Natural killer cell (primary cell): Measurements from ENCODE around the gene PA2G4. TPM values are rescaled to one million over a fixed set of nuclear protein-coding genes. Genes with fewer than 3 reads are reported as not detected.

Experiments
- ATAC-seq, 3 donors: fragments of 150-1000 bp in 2 of 3; fragments of 200-7000 bp in 1 of 3; cut with Tn5 transposase; 1 replicate in 1 of 3; 2 replicates in 2 of 3; pipeline ENCODE4 v1.10.0; 2021; ENCODE audit warnings: mild to moderate bottlenecking in 2 of 3, moderate library complexity in 2 of 3
- DNase-seq, 2 donors: peaks; one replicate each; pipeline versions ENCODE4 v3.0.0 to v3.0.0-alpha.2; 2013 to 2021; ENCODE audit warnings: mixed read lengths in 1 of 2
- H3K27ac ChIP-seq: one replicate; pipeline ENCODE4 v1.5.1; 2013; ENCODE audit warnings: mild to moderate bottlenecking, low read length
- H3K27me3 ChIP-seq: one replicate; pipeline ENCODE4 v1.6.1; 2013; ENCODE audit warnings: low read length; ENCODE audit not compliant: control insufficient read depth, insufficient read depth
- H3K36me3 ChIP-seq: one replicate; pipeline ENCODE4 v1.6.1; 2013; ENCODE audit warnings: low read length; ENCODE audit not compliant: control insufficient read depth, insufficient read depth
- H3K4me1 ChIP-seq: one replicate; pipeline ENCODE4 v1.6.1; 2013; ENCODE audit warnings: low read length; ENCODE audit not compliant: control insufficient read depth, insufficient read depth
- H3K4me3 ChIP-seq: one replicate; pipeline ENCODE4 v1.5.1; 2013; ENCODE audit warnings: low read length
- H3K9me3 ChIP-seq: one replicate; pipeline ENCODE4 v1.6.1; 2013; ENCODE audit warnings: low read length; ENCODE audit not compliant: control insufficient read depth, insufficient read depth
- H3K27ac Mint-ChIP-seq, 2 donors: one replicate each; pipeline ENCODE4 v1.8.0; 2022; ENCODE audit warnings: mild to moderate bottlenecking in 2 of 2, mixed read lengths in 2 of 2, moderate library complexity in 1 of 2
- H3K27me3 Mint-ChIP-seq, 2 donors: one replicate each; pipeline ENCODE4 v1.8.0; 2022; ENCODE audit warnings: low read depth in 2 of 2, mixed read lengths in 2 of 2
- H3K36me3 Mint-ChIP-seq: one replicate; pipeline ENCODE4 v1.8.0; 2022; ENCODE audit warnings: mixed read lengths
- H3K4me1 Mint-ChIP-seq, 2 donors: one replicate each; pipeline ENCODE4 v1.8.0; 2022; ENCODE audit warnings: mixed read lengths in 2 of 2
- H3K4me3 Mint-ChIP-seq: one replicate; pipeline ENCODE4 v1.8.0; 2022; ENCODE audit warnings: mild to moderate bottlenecking, moderate library complexity, mixed read lengths
- H3K9me3 Mint-ChIP-seq, 2 donors: one replicate each; pipeline ENCODE4 v1.8.0; 2022; ENCODE audit warnings: mixed read lengths in 2 of 2
- CTCF ChIP-seq: fragments of 200-600 bp; IDR thresholded peaks from one replicate; pipeline ENCODE4 v1.8.0; 2022; ENCODE audit warnings: antibody characterized with exemption
- WGBS: methylation state at CpG from one replicate; pipeline ENCODE4 v1.1.7; 2013; ENCODE audit warnings: missing lambda C conversion rate; ENCODE audit not compliant: insufficient coverage; 5-methylcytosine and 5-hydroxymethylcytosine counted together
- intact Hi-C: fragments of 100-400 bp; cut with micrococcal nuclease; formaldehyde crosslinking; loops from one replicate; pipeline ENCODE4 v1.14.2; 2022
- total RNA-seq, 4 donors: library from RNA; stranded (reverse); fragments of 120-200 nt in 1 of 4; gene quantifications; one replicate each; pipeline versions ENCODE4 v1.2.3 to v1.2.4, GENCODE V29; 2013 to 2022

PA2G4 gene
- total RNA-seq, 3 donors from 2014 or later (not counting 1 experiment from before 2014, with no cell fraction given), result 78.5 to 86.4 (median 79.7) TPM

DNA sequence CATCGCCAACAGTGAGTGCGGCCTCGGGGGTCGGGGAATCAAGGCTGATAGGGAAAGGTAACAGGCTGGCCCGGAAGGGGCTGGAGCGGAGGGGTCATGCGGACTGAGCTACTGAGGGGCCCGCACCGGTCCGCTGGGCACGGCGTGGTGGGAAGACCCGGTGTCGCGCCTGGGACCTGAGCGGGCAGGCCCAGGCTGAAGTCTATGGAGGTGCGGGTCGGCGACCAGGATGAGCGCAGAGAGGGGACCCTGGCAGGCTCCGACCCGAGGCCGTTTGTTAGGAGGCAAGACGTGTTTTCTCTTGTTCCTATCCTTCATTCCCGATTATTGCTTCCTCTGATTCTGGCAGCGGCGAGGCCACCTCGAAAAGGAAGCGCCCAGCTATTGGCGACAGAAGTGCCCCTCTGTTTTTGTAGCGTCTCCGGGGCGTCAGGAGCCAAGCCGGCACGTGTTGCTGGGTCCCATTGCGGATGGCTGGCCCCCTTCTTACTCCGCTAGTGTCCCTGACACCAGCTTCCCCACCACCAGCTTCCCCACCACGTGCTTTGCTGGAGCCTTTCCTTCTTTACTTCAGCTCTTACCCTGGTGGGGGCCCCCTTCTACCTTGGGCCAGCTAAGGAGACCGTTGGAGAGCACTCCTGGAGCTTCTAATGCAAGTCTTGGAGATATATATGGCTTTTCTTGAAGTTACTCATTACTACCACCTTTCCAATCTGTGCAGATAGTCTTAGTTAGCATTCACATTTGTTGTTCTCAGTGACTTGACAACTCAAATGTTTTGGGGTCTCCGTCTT is 653 bp downstream of the PA2G4 start:
- DNase-seq (peak in 1 of 2 donors; percentile 41), ATAC-seq (peak; percentile 8 to 17 (median 10))
- peak overlapping the region; percentile 80 for H3K27ac ChIP-seq
- H3K9me3 Mint-ChIP-seq, result no peaks in the 10 kb centered on the region
- H3K4me3 Mint-ChIP-seq, result peak overlapping the region; percentile 100
- H3K27me3 ChIP-seq, result no peaks in the 10 kb centered on the region
- H3K27me3 Mint-ChIP-seq, result no peaks in the 10 kb centered on the region
- H3K4me1 Mint-ChIP-seq, result peaks cover 52 to 56% of the 10 kb centered on the region in 2 donors
- peak overlapping the region; percentile 81 for H3K4me3 ChIP-seq
- no peaks in the 10 kb centered on the region for H3K9me3 ChIP-seq
- peaks cover 37% of the 10 kb centered on the region for H3K4me1 ChIP-seq
- H3K36me3 Mint-ChIP-seq, result no peaks in the 10 kb centered on the region
- intact Hi-C loops, result loop anchor here (1.0 to 5.0 kb wide), 5 partner anchors 11 to 288 kb away; partner anchors contain the start of genes ORMDL2, RPL41, RPS26 and SARNP
- WGBS, result 1% methylated on average over 40 of the region's 40 CpGs
- peak overlapping the region; percentile 97 to 99 for H3K27ac Mint-ChIP-seq
- peaks cover 31% of the 10 kb centered on the region for H3K36me3 ChIP-seq
- TF ChIP-seq CTCF, result no peak

- peaks cover 36% of the 10 kb centered on the region for H3K36me3 ChIP-seq
- 44% methylated on average over 2 of the region's 2 CpGs for WGBS
- H3K4me3 Mint-ChIP-seq, result peak overlapping the region; percentile 100
These were observed 1.2 kb downstream of the PA2G4 start for GRCh38 chr12:56105609-56105902.

DNA sequence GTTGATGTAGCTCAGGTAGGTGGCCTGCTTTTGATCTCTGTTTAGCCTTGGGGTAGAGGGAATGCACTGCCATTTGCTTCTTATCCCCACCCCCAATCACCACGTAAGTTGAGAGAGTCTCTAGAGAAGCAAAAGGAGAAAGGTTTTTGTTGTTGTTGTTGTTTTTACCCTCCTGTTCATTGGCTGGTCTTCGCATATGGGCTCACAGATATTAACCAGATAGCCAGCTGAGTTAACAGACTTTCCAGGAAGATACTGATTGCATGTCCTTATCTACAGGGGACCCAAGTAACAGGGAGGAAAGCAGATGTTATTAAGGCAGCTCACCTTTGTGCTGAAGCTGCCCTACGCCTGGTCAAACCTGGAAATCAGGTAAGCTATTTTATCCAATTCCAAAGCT is 2.9 kb downstream of the PA2G4 start:
- H3K36me3 ChIP-seq, result peaks cover 53% of the 10 kb centered on the region
- no peaks in the 10 kb centered on the region for H3K36me3 Mint-ChIP-seq
- 92% methylated on average over 2 of the region's 3 CpGs for WGBS
- H3K27me3 Mint-ChIP-seq, result no peaks in the 10 kb centered on the region
- no peaks in the 10 kb centered on the region for H3K9me3 Mint-ChIP-seq
- no peaks in the 10 kb centered on the region for H3K27me3 ChIP-seq
- no peaks in the 10 kb centered on the region for H3K9me3 ChIP-seq
- no peak for ATAC-seq
- TF ChIP-seq CTCF, result no peak
- peaks cover 46 to 49% of the 10 kb centered on the region in 2 donors for H3K4me1 Mint-ChIP-seq
- DNase-seq, result no peak
- intact Hi-C loops, result no loop called here
- H3K4me3 ChIP-seq, result no peak overlapping the region
- no peak overlapping the region for H3K27ac ChIP-seq
- H3K4me3 Mint-ChIP-seq, result no peak overlapping the region
- peak overlapping the region in 1 of 2 donors; percentile 16 for H3K27ac Mint-ChIP-seq
- peaks cover 30% of the 10 kb centered on the region for H3K4me1 ChIP-seq

More at GRCh38 chr12:56105609-56105902, 1.2 kb downstream of the PA2G4 start:
- Histone ChIP-seq H3K27ac (no peak overlapping the region), H3K27me3 (no peaks in the 10 kb centered on the region), H3K9me3 (no peaks in the 10 kb centered on the region), H3K4me3 (peak overlapping the region; percentile 81), H3K4me1 (peaks cover 37% of the 10 kb centered on the region)
- no peak for TF ChIP-seq CTCF
- Mint-ChIP-seq H3K27me3 (no peaks in the 10 kb centered on the region), H3K27ac (peak overlapping the region; percentile 97 to 99), H3K36me3 (no peaks in the 10 kb centered on the region), H3K9me3 (no peaks in the 10 kb centered on the region), H3K4me1 (peaks cover 52 to 56% of the 10 kb centered on the region in 2 donors)
- intact Hi-C loops, result no loop called here
- ATAC-seq (no peak), DNase-seq (no peak)
